ENCODE results near the gene ST6GAL2. TPM values are rescaled to one million over a fixed set of nuclear protein-coding genes. Genes with fewer than 3 reads are reported as not detected.

The ST6GAL2 gene
- total and polyA plus RNA-seq, 8 donors: 0.93 to 5.4 (median 4.2) TPM

- no peak for ATAC-seq
- peak in 2 of 4 donors; percentile 73 to 82 for DNase-seq
- Histone ChIP-seq H3K4me1 (no peaks in the 10 kb centered on the region), H3K4me3 (no peak overlapping the region), H3K27me3 (no peaks in the 10 kb centered on the region), H3K27ac (no peak overlapping the region), H3K9me3 (no peaks in the 10 kb centered on the region), H3K36me3 (no peaks in the 10 kb centered on the region)
- intact Hi-C loops (cut with DNase I): no loop called here
- TF ChIP-seq, protein P1, sequence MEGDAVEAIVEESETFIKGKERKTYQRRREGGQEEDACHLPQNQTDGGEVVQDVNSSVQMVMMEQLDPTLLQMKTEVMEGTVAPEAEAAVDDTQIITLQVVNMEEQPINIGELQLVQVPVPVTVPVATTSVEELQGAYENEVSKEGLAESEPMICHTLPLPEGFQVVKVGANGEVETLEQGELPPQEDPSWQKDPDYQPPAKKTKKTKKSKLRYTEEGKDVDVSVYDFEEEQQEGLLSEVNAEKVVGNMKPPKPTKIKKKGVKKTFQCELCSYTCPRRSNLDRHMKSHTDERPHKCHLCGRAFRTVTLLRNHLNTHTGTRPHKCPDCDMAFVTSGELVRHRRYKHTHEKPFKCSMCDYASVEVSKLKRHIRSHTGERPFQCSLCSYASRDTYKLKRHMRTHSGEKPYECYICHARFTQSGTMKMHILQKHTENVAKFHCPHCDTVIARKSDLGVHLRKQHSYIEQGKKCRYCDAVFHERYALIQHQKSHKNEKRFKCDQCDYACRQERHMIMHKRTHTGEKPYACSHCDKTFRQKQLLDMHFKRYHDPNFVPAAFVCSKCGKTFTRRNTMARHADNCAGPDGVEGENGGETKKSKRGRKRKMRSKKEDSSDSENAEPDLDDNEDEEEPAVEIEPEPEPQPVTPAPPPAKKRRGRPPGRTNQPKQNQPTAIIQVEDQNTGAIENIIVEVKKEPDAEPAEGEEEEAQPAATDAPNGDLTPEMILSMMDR (IDR thresholded peaks at IDR 0.05): no peak
These were observed 73.6 kb downstream of the ST6GAL2 start for GRCh38 chr2:106812383-106812782.

DNA sequence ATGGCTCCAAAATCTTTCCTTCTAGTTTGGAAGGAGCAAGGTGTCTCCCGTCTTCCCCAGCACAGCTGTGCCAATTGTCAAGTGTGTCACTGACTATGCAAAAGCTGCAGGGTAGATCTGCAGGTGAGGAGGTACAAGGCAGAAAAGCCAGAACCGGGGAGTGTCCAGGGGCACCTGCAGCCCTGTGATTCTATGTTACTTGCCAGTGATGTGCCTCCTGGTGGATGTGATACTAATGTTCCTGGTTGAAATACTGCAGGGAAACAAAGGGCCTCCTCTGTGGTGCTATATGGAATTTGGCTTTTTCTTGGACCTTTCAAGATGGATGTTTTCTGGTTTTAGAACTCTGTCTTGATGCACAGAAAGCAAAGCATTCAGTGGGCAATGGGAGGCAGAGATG lies 80.3 kb downstream of the ST6GAL2 start:
- intact Hi-C loops (cut with DNase I): no loop called here
- TF ChIP-seq, protein P1 (IDR thresholded peaks at IDR 0.05): no peak
- DNase-seq (no peak), ATAC-seq (no peak)
- no peaks in the 10 kb centered on the region for H3K36me3 ChIP-seq
- H3K27me3 ChIP-seq: no peaks in the 10 kb centered on the region
- H3K27ac ChIP-seq: no peak overlapping the region
- H3K4me3 ChIP-seq: no peak overlapping the region
- no peaks in the 10 kb centered on the region for H3K4me1 ChIP-seq
- H3K9me3 ChIP-seq: no peaks in the 10 kb centered on the region

DNA sequence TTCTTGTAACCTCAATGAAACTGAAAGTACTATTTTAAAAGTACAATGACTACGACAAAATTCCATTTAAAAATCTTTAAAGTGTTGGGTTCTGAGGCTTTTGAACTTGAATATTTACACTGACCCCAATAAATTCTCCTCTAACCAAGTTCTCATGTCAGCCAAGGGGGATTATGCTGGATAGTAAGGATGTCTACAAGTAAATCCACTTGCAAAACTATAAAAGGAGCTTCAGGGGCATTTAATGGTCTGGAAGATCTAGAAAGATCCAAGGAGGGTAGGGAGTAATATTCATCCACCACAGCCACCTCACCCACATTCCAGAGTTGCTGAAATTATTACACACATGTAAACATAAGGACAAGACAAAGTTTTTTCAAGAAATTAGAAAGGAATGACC lies 81.8 kb downstream of the ST6GAL2 start:
- DNase-seq (no peak), ATAC-seq (no peak)
- Histone ChIP-seq H3K9me3 (no peaks in the 10 kb centered on the region), H3K4me1 (no peaks in the 10 kb centered on the region), H3K27ac (no peak overlapping the region), H3K27me3 (no peaks in the 10 kb centered on the region), H3K4me3 (no peak overlapping the region), H3K36me3 (no peaks in the 10 kb centered on the region)
- TF ChIP-seq, protein P1 (IDR thresholded peaks at IDR 0.05): no peak
- intact Hi-C loops (cut with DNase I): no loop called here

GRCh38 chr2:106800976-106801655 lies 84.9 kb downstream of the ST6GAL2 start:
- ATAC-seq: no peak
- DNase-seq: no peak
- H3K9me3 ChIP-seq: no peaks in the 10 kb centered on the region
- H3K4me1 ChIP-seq: no peaks in the 10 kb centered on the region
- no peak overlapping the region for H3K4me3 ChIP-seq
- TF ChIP-seq, protein P1 (IDR thresholded peaks at IDR 0.05): no peak
- H3K27ac ChIP-seq: no peak overlapping the region
- H3K36me3 ChIP-seq: no peaks in the 10 kb centered on the region
- intact Hi-C loops (cut with DNase I): no loop called here
- H3K27me3 ChIP-seq: no peaks in the 10 kb centered on the region

- no peak overlapping the region for H3K4me3 ChIP-seq
- TF ChIP-seq, protein P1 (IDR thresholded peaks at IDR 0.05): no peak
- no peak for DNase-seq
- no peaks in the 10 kb centered on the region for H3K4me1 ChIP-seq
- intact Hi-C loops (cut with DNase I): no loop called here
- no peak overlapping the region for H3K27ac ChIP-seq
- no peaks in the 10 kb centered on the region for H3K27me3 ChIP-seq
- ATAC-seq: no peak
- H3K36me3 ChIP-seq: no peaks in the 10 kb centered on the region
- no peaks in the 10 kb centered on the region for H3K9me3 ChIP-seq
These were observed 85.8 kb downstream of the ST6GAL2 start for GRCh38 chr2:106800180-106800579.

Data from left lung (tissue), 10 donors.